H1 (cell line): ENCODE data around the gene BTBD9. TPM values are rescaled to one million over a fixed set of nuclear protein-coding genes. Genes with fewer than 3 reads are reported as not detected.

Source experiments
- CTCF ChIA-PET: fragments of 300-600 bp; sonication (Branson Sonifier 250); formaldehyde crosslinking; loops from one replicate; lab custom pipeline; 2021; ENCODE audit not compliant: partially characterized antibody; lab: Charles Lee
- POLR2A ChIA-PET: fragments of 300-600 bp; sonication (Branson Sonifier 250); formaldehyde crosslinking; loops from one replicate; lab custom pipeline; 2021; ENCODE audit warnings: inconsistent platforms; ENCODE audit not compliant: partially characterized antibody; lab: Charles Lee
- DNase-seq, 2 experiments: peaks; one replicate each; pipeline versions ENCODE4 v3.0.0 to v3.0.0-alpha.2; 2010 to 2022; ENCODE audit warnings: low spot score in 2 of 2, low read depth in 1 of 2, mixed read lengths in 1 of 2
- FAIRE-seq: peaks from 2 replicates; lab custom pipeline; 2011; peaks lifted over from hg19 to GRCh38; lab: Jason Lieb, UNC
- H2AFZ ChIP-seq: 2 replicates; pipeline ENCODE4 v1.8.1; 2012; ENCODE audit warnings: low read length, inconsistent platforms
- H2AK5ac ChIP-seq: 2 replicates; pipeline ENCODE4 v1.6.1; 2013; ENCODE audit warnings: low read depth, low read length
- H2BK120ac ChIP-seq: replicated peaks from 2 replicates; pipeline ENCODE3; 2013; ENCODE audit warnings: low read depth, low read length, inconsistent platforms
- H2BK12ac ChIP-seq: 2 replicates; pipeline ENCODE4 v1.6.1; 2013; ENCODE audit warnings: low read depth, low read length
- H2BK15ac ChIP-seq: 2 replicates; pipeline ENCODE4 v1.6.1; 2013; ENCODE audit warnings: low read length
- H2BK20ac ChIP-seq: 2 replicates; pipeline ENCODE4 v1.6.1; 2013; ENCODE audit warnings: low read length
- H2BK5ac ChIP-seq: 2 replicates; pipeline ENCODE4 v1.6.1; 2013; ENCODE audit warnings: low read depth, low read length
- H3K14ac ChIP-seq: 2 replicates; pipeline ENCODE4 v1.6.1; 2013; ENCODE audit warnings: inconsistent platforms; ENCODE audit not compliant: insufficient read length
- H3K18ac ChIP-seq: 2 replicates; pipeline ENCODE4 v1.6.1; 2013; ENCODE audit warnings: low read length; ENCODE audit errors: extremely low read depth
- H3K23ac ChIP-seq: 2 replicates; pipeline ENCODE4 v1.6.1; 2013; ENCODE audit warnings: inconsistent platforms; ENCODE audit not compliant: insufficient read length
- H3K23me2 ChIP-seq: 2 replicates; pipeline ENCODE4 v1.6.1; 2013; ENCODE audit warnings: low read depth, low read length
- H3K27ac ChIP-seq: 2 replicates; pipeline ENCODE4 v1.6.1; 2011; ENCODE audit warnings: low read depth, low read length, inconsistent platforms
- H3K27me3 ChIP-seq, 4 experiments: replicated peaks in 1 of 4; 1 replicate in 1 of 4; 2 replicates in 3 of 4; pipeline versions ENCODE4 v1.6.1 to v1.8.1; 2011 to 2013; ENCODE audit warnings: low read length in 3 of 4, mild to moderate bottlenecking in 3 of 4, inconsistent platforms in 2 of 4, mixed read lengths in 2 of 4, moderate library complexity in 1 of 4; ENCODE audit not compliant: control insufficient read depth in 3 of 4, insufficient read depth in 3 of 4; ENCODE audit errors: extremely low read depth in 1 of 4
- H3K36me3 ChIP-seq, 4 experiments: 2 replicates each; pipeline versions ENCODE4 v1.6.1 to v1.8.1; 2011 to 2013; ENCODE audit warnings: mild to moderate bottlenecking in 4 of 4, low read length in 3 of 4, moderate library complexity in 2 of 4, control low read depth in 1 of 4, inconsistent platforms in 1 of 4; ENCODE audit not compliant: insufficient read depth in 4 of 4, control insufficient read depth in 2 of 4
- H3K4ac ChIP-seq: replicated peaks from 2 replicates; pipeline ENCODE3; 2013; ENCODE audit warnings: low read length, low read depth, mixed read lengths, inconsistent platforms; ENCODE audit not compliant: insufficient read length
- H3K4me1 ChIP-seq, 4 experiments: replicated peaks in 1 of 4; 1 replicate in 1 of 4; 2 replicates in 3 of 4; pipeline versions ENCODE4 v1.6.1 to v1.8.1; 2011 to 2013; ENCODE audit warnings: low read length in 3 of 4, inconsistent platforms in 2 of 4, mixed read lengths in 1 of 4; ENCODE audit not compliant: insufficient read depth in 4 of 4, control insufficient read depth in 3 of 4
- H3K4me2 ChIP-seq, 2 experiments: 2 replicates each; pipeline versions ENCODE4 v1.6.1 to v1.8.1; 2011 to 2013; ENCODE audit warnings: low read depth in 2 of 2, low read length in 2 of 2, control low read depth in 1 of 2, inconsistent platforms in 1 of 2, mild to moderate bottlenecking in 1 of 2; ENCODE audit not compliant: insufficient read depth in 1 of 2
- H3K4me3 ChIP-seq, 4 experiments: fragments of 200-600, 300-600 bp in 1 of 4; sonication (generic), shearing (Covaris generic), sonication (Bioruptor Twin) in 1 of 4; 2 replicates each; pipeline versions ENCODE4 v1.5.1 to v1.8.1; 2011 to 2016; ENCODE audit warnings: low read length in 4 of 4, low read depth in 3 of 4, control low read depth in 2 of 4, inconsistent platforms in 2 of 4, mild to moderate bottlenecking in 2 of 4, mixed read lengths in 1 of 4, moderate library complexity in 1 of 4; ENCODE audit not compliant: insufficient read depth in 2 of 4; ENCODE audit errors: extremely low read depth in 1 of 4
- H3K56ac ChIP-seq: replicated peaks from 2 replicates; pipeline ENCODE3; 2013; ENCODE audit warnings: low read depth, mild to moderate bottlenecking, mixed read lengths, low read length, inconsistent platforms; ENCODE audit not compliant: insufficient read length
- H3K79me1 ChIP-seq: 2 replicates; pipeline ENCODE4 v1.6.1; 2013; ENCODE audit warnings: low read depth, low read length, control low read depth
- H3K79me2 ChIP-seq, 2 experiments: 2 replicates each; pipeline versions ENCODE4 v1.6.1 to v1.8.1; 2012 to 2013; ENCODE audit warnings: low read length in 2 of 2, mild to moderate bottlenecking in 2 of 2, inconsistent platforms in 1 of 2; ENCODE audit not compliant: insufficient read depth in 2 of 2, control insufficient read depth in 1 of 2
- H3K9ac ChIP-seq, 4 experiments: replicated peaks in 1 of 4; 1 replicate in 1 of 4; 2 replicates in 3 of 4; pipeline versions ENCODE4 v1.6.1 to v1.8.1; 2011 to 2013; ENCODE audit warnings: low read depth in 3 of 4, low read length in 3 of 4, control low read depth in 2 of 4, mild to moderate bottlenecking in 2 of 4, moderate library complexity in 2 of 4, inconsistent platforms in 1 of 4; ENCODE audit errors: extremely low read depth in 1 of 4
- H3K9me3 ChIP-seq, 2 experiments: 2 replicates each; pipeline versions ENCODE4 v1.6.1 to v1.8.1; 2012 to 2013; ENCODE audit warnings: mild to moderate bottlenecking in 2 of 2, moderate library complexity in 2 of 2, control low read depth in 1 of 2, inconsistent platforms in 1 of 2, low read depth in 1 of 2, low read length in 1 of 2, mixed read lengths in 1 of 2; ENCODE audit not compliant: insufficient read depth in 2 of 2
- H4K20me1 ChIP-seq, 2 experiments: replicated peaks in 1 of 2; 2 replicates each; pipeline versions ENCODE3 to v1.8.1; 2011 to 2013; ENCODE audit warnings: inconsistent platforms in 2 of 2, low read length in 2 of 2, mild to moderate bottlenecking in 1 of 2; ENCODE audit not compliant: insufficient read depth in 2 of 2, control insufficient read depth in 1 of 2
- H4K5ac ChIP-seq: 2 replicates; pipeline ENCODE4 v1.6.1; 2013; ENCODE audit warnings: low read length, low read depth, mixed read lengths, inconsistent platforms; ENCODE audit not compliant: insufficient read length
- H4K8ac ChIP-seq: 2 replicates; pipeline ENCODE4 v1.8.0; 2013; ENCODE audit warnings: mild to moderate bottlenecking, moderate library complexity, low read length, inconsistent platforms; ENCODE audit not compliant: insufficient read depth; ENCODE audit errors: extremely low read depth
- H4K91ac ChIP-seq: replicated peaks from 2 replicates; pipeline ENCODE3; 2013; ENCODE audit warnings: low read length, mixed read lengths, inconsistent platforms; ENCODE audit not compliant: insufficient read length
- BCL11A ChIP-seq, 2 experiments: IDR thresholded peaks; one replicate each; pipeline ENCODE4 v1.6.1; 2011; ENCODE audit warnings: low read depth in 2 of 2, low read length in 2 of 2, mild to moderate bottlenecking in 2 of 2
- CBX5 ChIP-seq: fragments of 300-800, 300-1000 bp; sonication (generic); IDR thresholded peaks from 2 replicates; pipeline ENCODE4 v1.7.1; 2016; ENCODE audit warnings: antibody characterized with exemption, low read length, low read depth
- CBX8 ChIP-seq: fragments of 300-800, 300-1000 bp; sonication (generic); IDR thresholded peaks from 2 replicates; pipeline ENCODE4 v1.7.1; 2016; ENCODE audit warnings: low read depth, low read length, borderline replicate concordance
- CHD2 ChIP-seq: IDR thresholded peaks from 2 replicates; pipeline ENCODE4 v1.6.1; 2012; ENCODE audit warnings: low read length, improper control_type of control experiment
- EGR1 ChIP-seq: IDR thresholded peaks from 2 replicates; pipeline ENCODE4 v1.6.1; 2011; ENCODE audit warnings: low read depth, low read length, borderline replicate concordance
- GABPA ChIP-seq: IDR thresholded peaks from 2 replicates; pipeline ENCODE4 v1.6.1; 2011; ENCODE audit warnings: mild to moderate bottlenecking, low read length, moderate library complexity, borderline replicate concordance; ENCODE audit not compliant: insufficient read depth
- GTF2F1 ChIP-seq: IDR thresholded peaks from 2 replicates; pipeline ENCODE4 v1.6.1; 2012; ENCODE audit warnings: low read depth, low read length, improper control_type of control experiment, borderline replicate concordance
- JUND ChIP-seq: IDR thresholded peaks from 2 replicates; pipeline ENCODE4 v1.6.1; 2011; ENCODE audit warnings: mild to moderate bottlenecking, improper control_type of control experiment, low read length
- KDM4A ChIP-seq: IDR thresholded peaks from one replicate; pipeline ENCODE4 v1.7.1; 2012; ENCODE audit warnings: low read depth, mild to moderate bottlenecking, moderate library complexity, low read length, inconsistent platforms; ENCODE audit not compliant: severe bottlenecking
- POLR2A ChIP-seq, 2 experiments: IDR thresholded peaks; 1 replicate in 1 of 2; 2 replicates in 1 of 2; pipeline ENCODE4 v1.6.1; 2011; ENCODE audit warnings: low read depth in 2 of 2, low read length in 2 of 2, mild to moderate bottlenecking in 2 of 2; ENCODE audit errors: control extremely low read depth in 1 of 2
- RAD21 ChIP-seq, 2 experiments: IDR thresholded peaks in 1 of 2; conservative IDR thresholded peaks in 1 of 2; 2 replicates each; pipeline ENCODE4 v1.6.1; 2011; ENCODE audit warnings: low read depth in 2 of 2, low read length in 2 of 2, improper control_type of control experiment in 1 of 2, inconsistent platforms in 1 of 2, mild to moderate bottlenecking in 1 of 2, moderate library complexity in 1 of 2
- RNF2 ChIP-seq: fragments of 200-900, 300-1000 bp; sonication (generic); IDR thresholded peaks from 2 replicates; pipeline ENCODE4 v1.7.1; 2016; ENCODE audit warnings: borderline replicate concordance, low read depth, mild to moderate bottlenecking, antibody characterized with exemption, low read length; ENCODE audit not compliant: poor library complexity, severe bottlenecking; ENCODE audit errors: missing control alignments
- SIX5 ChIP-seq: IDR thresholded peaks from 2 replicates; pipeline ENCODE4 v1.6.1; 2011; ENCODE audit warnings: mild to moderate bottlenecking, low read depth, low read length
- TCF12 ChIP-seq: IDR thresholded peaks from 2 replicates; pipeline ENCODE4 v1.6.1; 2011; ENCODE audit warnings: low read depth, mild to moderate bottlenecking, low read length
- ZNF274 ChIP-seq: IDR thresholded peaks from 2 replicates; pipeline ENCODE4 v1.7.0; 2012; ENCODE audit warnings: low read length, borderline replicate concordance; ENCODE audit errors: extremely low read depth
- WGBS, 2 experiments: shearing (Covaris generic) in 1 of 2; methylation state at CpG; one replicate each; pipeline versions ENCODE4 v1.1.6 to v1.1.7; 2013 to 2015; ENCODE audit warnings: low lambda C conversion rate in 2 of 2, mixed read lengths in 2 of 2, inconsistent platforms in 1 of 2, low coverage in 1 of 2, missing lambda C conversion rate in 1 of 2; ENCODE audit not compliant: insufficient replicate concordance in 2 of 2, insufficient coverage in 1 of 2, insufficient read length in 1 of 2; ENCODE audit errors: extremely low coverage in 1 of 2, missing lambda C conversion rate in 1 of 2; 5-methylcytosine and 5-hydroxymethylcytosine counted together
- polyA plus RNA-seq, 7 experiments: library from polyadenylated mRNA; depleted of rRNA in 3 of 7; stranded (reverse) in 5 of 7; unstranded in 2 of 7; fragments of >200 nt in 5 of 7; fragments of 200-250 nt in 2 of 7; gene quantifications; 1 replicate in 5 of 7; 2 replicates in 1 of 7; 4 replicates in 1 of 7; pipeline versions ENCODE4 v1.2.1 to v1.2.3, GENCODE V29; 2011 to 2013; ENCODE audit warnings: missing spikeins in 2 of 7, mixed read lengths in 2 of 7
- total RNA-seq: library from RNA; stranded (reverse); fragmentation: NEBNext Ultra II Directional; extraction: Animal tissue kit (Norgen Biotek cat#: 25700); gene quantifications from 2 replicates; pipeline ENCODE4 v1.2.1, GENCODE V29; 2021

Gene BTBD9
- total and polyA plus RNA-seq, 2 of the 8 experiments (the other 6 are each of a cell fraction or from before 2014, with no cell fraction given), result 0.92 to 4.1 TPM

DNA sequence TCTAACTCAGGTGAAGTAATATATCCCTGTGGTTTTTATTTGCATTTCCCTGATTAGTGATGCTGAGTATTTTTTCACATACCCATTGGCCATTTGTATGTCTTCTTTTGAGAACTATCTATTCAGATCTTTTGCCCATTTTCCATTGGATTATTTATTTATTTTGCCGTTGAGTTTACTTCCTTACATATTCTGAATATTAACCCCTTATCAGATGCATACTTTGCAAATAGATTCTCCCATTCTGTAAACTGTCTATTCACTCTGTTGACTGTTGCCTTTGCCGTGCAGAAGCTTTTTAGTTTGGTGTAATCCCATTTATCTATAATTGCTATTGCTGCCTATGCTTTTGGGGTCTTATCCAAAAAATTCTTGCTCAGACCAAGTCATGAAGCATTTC lies 336.9 kb downstream of the BTBD9 start:
- H3K4me3 ChIP-seq, result no peak overlapping the region
- no peaks in the 10 kb centered on the region for H3K79me1 ChIP-seq
- H2BK15ac ChIP-seq, result no peak overlapping the region
- H2BK20ac ChIP-seq, result no peak overlapping the region
- H3K56ac ChIP-seq, result no peak overlapping the region
- no peak overlapping the region for H4K5ac ChIP-seq
- H2BK12ac ChIP-seq, result no peak overlapping the region
- WGBS, 2 experiments, result 83% methylated on average over 2 of the region's 2 CpGs; no CpG with 5 or more reads in 1 of the 2 experiments
- H3K4me1 ChIP-seq, result peaks cover 0 to 3% (median under 1%) of the 10 kb centered on the region in 4 experiments; a peak in 1 of 7 replicates
- POLR2A ChIA-PET, result no interaction called here
- no peak overlapping the region for H2AK5ac ChIP-seq
- H4K91ac ChIP-seq, result no peak overlapping the region
- H4K8ac ChIP-seq, result no peak overlapping the region
- H2BK5ac ChIP-seq, result no peak overlapping the region
- H3K4me2 ChIP-seq, result peak overlapping the region in 1 of 2 experiments; percentile 13; a peak in 1 of 4 replicates
- H3K23ac ChIP-seq, result no peak overlapping the region
- no peak overlapping the region for H2AFZ ChIP-seq
- H3K27me3 ChIP-seq, result no peaks in the 10 kb centered on the region
- H3K79me2 ChIP-seq, result no peaks in the 10 kb centered on the region
- FAIRE-seq (no peak), DNase-seq (no peak)
- no peak overlapping the region for H3K14ac ChIP-seq
- no peak overlapping the region for H3K9ac ChIP-seq
- CTCF ChIA-PET, result no interaction called here
- H3K27ac ChIP-seq, result no peak overlapping the region
- no peaks in the 10 kb centered on the region for H3K23me2 ChIP-seq
- H3K9me3 ChIP-seq, result no peaks in the 10 kb centered on the region
- no peak overlapping the region for H3K18ac ChIP-seq
- no peak overlapping the region for H2BK120ac ChIP-seq
- H4K20me1 ChIP-seq, result no peaks in the 10 kb centered on the region
- H3K36me3 ChIP-seq, result no peaks in the 10 kb centered on the region
- H3K4ac ChIP-seq, result no peak overlapping the region
- no peak for TF ChIP-seq CBX8
- TF ChIP-seq RAD21 (IDR thresholded peaks at IDR 0.05 in 1 of 2, conservative IDR thresholded peaks at IDR 0.05 in 1 of 2; ENCODE audit: low read depth in 2 of 2, low read length in 2 of 2), result no peak
- TF ChIP-seq JUND, result no peak
- TF ChIP-seq GTF2F1, result no peak
- TF ChIP-seq CBX5, result no peak
- no peak for TF ChIP-seq KDM4A
- TF ChIP-seq RNF2, result no peak
- no peak for TF ChIP-seq EGR1
- no peak for TF ChIP-seq CHD2
- TF ChIP-seq SIX5, result no peak
- no peak for TF ChIP-seq GABPA
- no peak for TF ChIP-seq BCL11A (IDR thresholded peaks at IDR 0.05; ENCODE audit: low read depth in 2 of 2, low read length in 2 of 2)
- TF ChIP-seq TCF12, result no peak
- TF ChIP-seq ZNF274, result no peak
- no peak for TF ChIP-seq POLR2A (IDR thresholded peaks at IDR 0.05; ENCODE audit: control extremely low read depth in 1 of 2, low read depth in 2 of 2, low read length in 2 of 2)
